WTC11 (cell line): ENCODE data around the gene GALT.

ENCODE experiments used
- ARID4B ChIP-seq: sonication (generic); formaldehyde crosslinking; IDR thresholded peaks from 2 replicates; pipeline ENCODE4 v1.8.0; 2023; ENCODE audit warnings: missing genetic modification reagents, mild to moderate bottlenecking, borderline replicate concordance
- ATF2 ChIP-seq: sonication (generic); formaldehyde crosslinking; IDR thresholded peaks from 2 replicates; pipeline ENCODE4 v1.8.1; 2022; ENCODE audit warnings: low read depth, missing genetic modification reagents, borderline replicate concordance
- CTCF ChIP-seq: fragments of 200-600 bp; IDR thresholded peaks from 2 replicates; pipeline ENCODE4 v1.8.0; 2022; ENCODE audit warnings: antibody characterized with exemption
- KAT7 ChIP-seq: sonication (generic); formaldehyde crosslinking; IDR thresholded peaks from 2 replicates; pipeline ENCODE4 v1.8.1; 2023; ENCODE audit warnings: missing genetic modification reagents, mild to moderate bottlenecking, borderline replicate concordance
- MYBL2 ChIP-seq: sonication (generic); formaldehyde crosslinking; IDR thresholded peaks from 2 replicates; pipeline ENCODE4 v1.8.1; 2023; ENCODE audit warnings: mild to moderate bottlenecking, moderate library complexity, missing genetic modification reagents
- NFYB ChIP-seq: sonication (generic); formaldehyde crosslinking; conservative IDR thresholded peaks from 2 replicates; pipeline ENCODE4 v1.8.0; 2022; ENCODE audit warnings: low read depth, missing genetic modification reagents
- PRRX2 ChIP-seq: fragments of 250-450 bp; sonication (Bioruptor Pico); IDR thresholded peaks from 2 replicates; pipeline ENCODE4 v1.8.0; 2021; ENCODE audit warnings: mild to moderate bottlenecking
- USF2 ChIP-seq: sonication (generic); formaldehyde crosslinking; IDR thresholded peaks from 2 replicates; pipeline ENCODE4 v1.8.1; 2023; ENCODE audit warnings: mild to moderate bottlenecking, missing genetic modification reagents, moderate library complexity

- TF ChIP-seq ATF2 (CRISPR knock-in tag) = no peak
- TF ChIP-seq NFYB (CRISPR knock-in tag) = no peak
- no peak for TF ChIP-seq ARID4B (CRISPR knock-in tag)
- TF ChIP-seq MYBL2 (CRISPR knock-in tag) = no peak
- TF ChIP-seq CTCF = no peak
- TF ChIP-seq USF2 (CRISPR knock-in tag) = no peak
- no peak for TF ChIP-seq KAT7 (CRISPR knock-in tag)
- TF ChIP-seq PRRX2 (CRISPR knock-in tag) = no peak
Observed at GRCh38 chr9:34634551-34635248, 11.8 kb upstream of the GALT start.
